PC-3 (cell line): ENCODE data around the gene RNF113B.

Experiments
- EZH2 ChIP-seq: fragments of 300-600 bp; sonication (generic); IDR thresholded peaks from one replicate; pipeline ENCODE4 v1.6.1; 2017; ENCODE audit warnings: antibody characterized with exemption, mild to moderate bottlenecking, low read length; ENCODE audit not compliant: unreplicated experiment
- TF ChIP-seq, protein P1 (sequence below): fragments of 300-600 bp; sonication (generic); conservative IDR thresholded peaks from 2 replicates; pipeline ENCODE4 v1.5.1; 2017; ENCODE audit warnings: antibody characterized with exemption, low read depth, mild to moderate bottlenecking, low read length

GRCh38 chr13:98199480-98199879 lies 22.4 kb upstream of the RNF113B start:
- TF ChIP-seq, protein P1, sequence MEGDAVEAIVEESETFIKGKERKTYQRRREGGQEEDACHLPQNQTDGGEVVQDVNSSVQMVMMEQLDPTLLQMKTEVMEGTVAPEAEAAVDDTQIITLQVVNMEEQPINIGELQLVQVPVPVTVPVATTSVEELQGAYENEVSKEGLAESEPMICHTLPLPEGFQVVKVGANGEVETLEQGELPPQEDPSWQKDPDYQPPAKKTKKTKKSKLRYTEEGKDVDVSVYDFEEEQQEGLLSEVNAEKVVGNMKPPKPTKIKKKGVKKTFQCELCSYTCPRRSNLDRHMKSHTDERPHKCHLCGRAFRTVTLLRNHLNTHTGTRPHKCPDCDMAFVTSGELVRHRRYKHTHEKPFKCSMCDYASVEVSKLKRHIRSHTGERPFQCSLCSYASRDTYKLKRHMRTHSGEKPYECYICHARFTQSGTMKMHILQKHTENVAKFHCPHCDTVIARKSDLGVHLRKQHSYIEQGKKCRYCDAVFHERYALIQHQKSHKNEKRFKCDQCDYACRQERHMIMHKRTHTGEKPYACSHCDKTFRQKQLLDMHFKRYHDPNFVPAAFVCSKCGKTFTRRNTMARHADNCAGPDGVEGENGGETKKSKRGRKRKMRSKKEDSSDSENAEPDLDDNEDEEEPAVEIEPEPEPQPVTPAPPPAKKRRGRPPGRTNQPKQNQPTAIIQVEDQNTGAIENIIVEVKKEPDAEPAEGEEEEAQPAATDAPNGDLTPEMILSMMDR, result no peak
- TF ChIP-seq EZH2, result no peak
